Measurements from ENCODE around the gene SEPTIN5.

SEPTIN5 gene

GRCh38 chr22:19760951-19761724, 46.8 kb downstream of the SEPTIN5 start:
- peak; percentile 73 for DNase-seq (ENCODE audit: low spot score)

- no peak for DNase-seq (ENCODE audit: low spot score)
These were observed 47.6 kb downstream of the SEPTIN5 start for GRCh38 chr22:19761725-19762567.

- no peak for DNase-seq (ENCODE audit: low spot score)
These were observed 48.5 kb downstream of the SEPTIN5 start for GRCh38 chr22:19762568-19763457.

- DNase-seq (ENCODE audit: low spot score) = no peak
These were observed 49.4 kb downstream of the SEPTIN5 start for GRCh38 chr22:19763458-19764298.

- no peak for DNase-seq (ENCODE audit: low spot score)
These were observed 49.9 kb downstream of the SEPTIN5 start for GRCh38 chr22:19764299-19764593.

GRCh38 chr22:19764636-19765476, 50.6 kb downstream of the SEPTIN5 start:
- DNase-seq (ENCODE audit: low spot score) = no peak

- DNase-seq (ENCODE audit: low spot score) = no peak
These were observed 51.4 kb downstream of the SEPTIN5 start for GRCh38 chr22:19765477-19766239.

- DNase-seq (ENCODE audit: low spot score) = no peak
These were observed 51.9 kb downstream of the SEPTIN5 start for GRCh38 chr22:19766240-19766510.

- no peak for DNase-seq (ENCODE audit: low spot score)
These were observed 52.5 kb downstream of the SEPTIN5 start for GRCh38 chr22:19766511-19767426.

GRCh38 chr22:19767427-19768341, 53.4 kb downstream of the SEPTIN5 start:
- DNase-seq (ENCODE audit: low spot score) = no peak

GRCh38 chr22:19769393-19769715, 55.1 kb downstream of the SEPTIN5 start:
- no peak for DNase-seq (ENCODE audit: low spot score)

GRCh38 chr22:19770349-19771220, 56.3 kb downstream of the SEPTIN5 start:
- no peak for DNase-seq (ENCODE audit: low spot score)

- no peak for DNase-seq (ENCODE audit: low spot score)
These were observed 58.0 kb downstream of the SEPTIN5 start for GRCh38 chr22:19772422-19772672.
